ENCODE results near the gene MELTF. TPM values are rescaled to one million over a fixed set of nuclear protein-coding genes. Genes with fewer than 3 reads are reported as not detected.

MELTF gene
- total RNA-seq, 1 experiment from 2014 or later: 18.7 TPM

- POLR2A ChIA-PET: no interaction called here
- in situ Hi-C loops (cut with HindIII; ENCODE audit: low pct_unique_long_range_greater_than_20kb, low sequenced_read_pairs) (no loop called here), intact Hi-C loops (cut with micrococcal nuclease; ENCODE audit: unreplicated experiment) (no loop called here)
- no peak overlapping the region for H3K4me3 ChIP-seq (ENCODE audit: low read depth in 2 of 2, low read length in 2 of 2)
- no TSS peak for BruUV-seq (replicated peaks)
- H3K27me3 ChIP-seq (ENCODE audit: control insufficient read depth, insufficient read depth, low read length): peaks cover 3% of the 10 kb centered on the region; the same call in 1 of the 2 replicates
- no peak for ATAC-seq
- H3K4me1 ChIP-seq (ENCODE audit: control insufficient read depth, insufficient read depth, low read length): no peaks in the 10 kb centered on the region
- no peak overlapping the region for H3K27ac ChIP-seq (ENCODE audit: low read length)
- H3K36me3 ChIP-seq (ENCODE audit: control insufficient read depth, insufficient read depth, low read length): no peaks in the 10 kb centered on the region
- H3K9me3 ChIP-seq (ENCODE audit: control insufficient read depth, insufficient read depth, low read depth, low read length): peaks cover 5% of the 10 kb centered on the region; the same call in 1 of the 2 replicates
- TF ChIP-seq SIN3A (IDR thresholded peaks at IDR 0.05; ENCODE audit: borderline replicate concordance, insufficient read depth, low read depth, low read length) (no peak), REST (IDR thresholded peaks at IDR 0.05; ENCODE audit: insufficient read depth in 1 of 2, low read depth in 2 of 2, low read length in 1 of 2) (no peak), CTCF (IDR thresholded peaks at IDR 0.05) (no peak), POLR2AphosphoS5 (IDR thresholded peaks at IDR 0.05; ENCODE audit: low read depth, low read length) (no peak), TCF7L2 (IDR thresholded peaks at IDR 0.05; ENCODE audit: low read depth, low read length) (no peak)
- CTCF ChIA-PET: no interaction called here
- DNase-seq (ENCODE audit: low read depth, low spot score): no peak
Observed at GRCh38 chr3:196983186-196983585, 46.4 kb downstream of the MELTF start.

GRCh38 chr3:196981657-196982056 lies 48.0 kb downstream of the MELTF start:
- Histone ChIP-seq H3K4me1 (ENCODE audit: control insufficient read depth, insufficient read depth, low read length) (no peaks in the 10 kb centered on the region), H3K36me3 (ENCODE audit: control insufficient read depth, insufficient read depth, low read length) (no peaks in the 10 kb centered on the region), H3K27me3 (ENCODE audit: control insufficient read depth, insufficient read depth, low read length) (peaks cover 3% of the 10 kb centered on the region; the same call in 1 of the 2 replicates), H3K4me3 (ENCODE audit: low read depth in 2 of 2, low read length in 2 of 2) (no peak overlapping the region), H3K27ac (ENCODE audit: low read length) (no peak overlapping the region), H3K9me3 (ENCODE audit: control insufficient read depth, insufficient read depth, low read depth, low read length) (peaks cover 5% of the 10 kb centered on the region; the same call in 1 of the 2 replicates)
- DNase-seq (ENCODE audit: low read depth, low spot score) (no peak), ATAC-seq (no peak)
- in situ Hi-C loops (cut with HindIII; ENCODE audit: low pct_unique_long_range_greater_than_20kb, low sequenced_read_pairs): no loop called here
- TF ChIP-seq CTCF (IDR thresholded peaks at IDR 0.05) (no peak), SIN3A (IDR thresholded peaks at IDR 0.05; ENCODE audit: borderline replicate concordance, insufficient read depth, low read depth, low read length) (no peak), REST (IDR thresholded peaks at IDR 0.05; ENCODE audit: insufficient read depth in 1 of 2, low read depth in 2 of 2, low read length in 1 of 2) (no peak), TCF7L2 (IDR thresholded peaks at IDR 0.05; ENCODE audit: low read depth, low read length) (no peak), POLR2AphosphoS5 (IDR thresholded peaks at IDR 0.05; ENCODE audit: low read depth, low read length) (no peak)
- intact Hi-C loops (cut with micrococcal nuclease; ENCODE audit: unreplicated experiment): no loop called here
- no TSS peak for BruUV-seq (replicated peaks)
- ChIA-PET CTCF (no interaction called here), POLR2A (no interaction called here)

Measured in Panc1 (cell line).